MCF 10A (cell line): Measurements from ENCODE around the gene CXCR3. TPM values are rescaled to one million over a fixed set of nuclear protein-coding genes. Genes with fewer than 3 reads are reported as not detected.

Experiments
- BruUV-seq: library from RNA; stranded (reverse); fragments of 400-500 nt; replicated peaks from 2 replicates; lab custom pipeline; 2021; lab: Mats Ljungman, UMichigan
- CTCF ChIA-PET: fragments of 300-600 bp; sonication (Branson Sonifier 250); formaldehyde crosslinking; extraction: SDS; loops from one replicate; lab custom pipeline; 2021; ENCODE audit warnings: antibody characterized with exemption, inconsistent platforms; lab: Yijun Ruan, JAX
- POLR2A ChIA-PET: fragments of 300-600, 350-650 bp; sonication (Branson Sonifier 250); formaldehyde crosslinking; extraction: SDS; loops from one replicate; lab custom pipeline; 2020; ENCODE audit warnings: antibody characterized with exemption, inconsistent platforms; lab: Yijun Ruan, JAX
- DNase-seq: peaks from one replicate; pipeline ENCODE4 v3.0.0-alpha.2; 2018; ENCODE audit not compliant: unreplicated experiment
- H3K27ac Mint-ChIP-seq: one replicate; pipeline ENCODE4 v1.8.0; 2022; ENCODE audit warnings: mild to moderate bottlenecking, low read depth, mixed read lengths; ENCODE audit not compliant: unreplicated experiment
- H3K27me3 Mint-ChIP-seq: one replicate; pipeline ENCODE4 v1.8.0; 2022; ENCODE audit warnings: mixed read lengths; ENCODE audit not compliant: insufficient read depth, unreplicated experiment
- H3K36me3 Mint-ChIP-seq: one replicate; pipeline ENCODE4 v1.8.0; 2022; ENCODE audit warnings: mild to moderate bottlenecking, moderate library complexity, mixed read lengths; ENCODE audit not compliant: insufficient read depth, unreplicated experiment
- H3K4me1 Mint-ChIP-seq: one replicate; pipeline ENCODE4 v1.8.0; 2022; ENCODE audit warnings: mixed read lengths; ENCODE audit not compliant: insufficient read depth, unreplicated experiment
- H3K4me3 Mint-ChIP-seq: one replicate; pipeline ENCODE4 v1.8.0; 2022; ENCODE audit warnings: mild to moderate bottlenecking, moderate library complexity, mixed read lengths; ENCODE audit not compliant: unreplicated experiment
- H3K9me3 Mint-ChIP-seq: one replicate; pipeline ENCODE4 v1.8.0; 2022; ENCODE audit warnings: mixed read lengths; ENCODE audit not compliant: unreplicated experiment
- CTCF ChIP-seq: fragments of 200-600 bp; IDR thresholded peaks from one replicate; pipeline ENCODE4 v1.8.0; 2022; ENCODE audit warnings: antibody characterized with exemption, mild to moderate bottlenecking; ENCODE audit not compliant: unreplicated experiment
- intact Hi-C: fragments of 100-400 bp; cut with micrococcal nuclease; formaldehyde crosslinking; loops from 2 replicates; pipeline ENCODE4 v1.14.1; 2022
- total RNA-seq: library from RNA; stranded (reverse); gene quantifications from 2 replicates; pipeline ENCODE4 v1.2.3, GENCODE V29; 2022

CXCR3 gene
- total RNA-seq, 1 experiment from 2014 or later = not detected

GRCh38 chrX:71640002-71640401 is 21.7 kb upstream of the CXCR3 start:
- CTCF ChIA-PET = no interaction called here
- intact Hi-C loops = no loop called here
- no peak for TF ChIP-seq CTCF
- no peak for DNase-seq
- Mint-ChIP-seq H3K27ac (no peak overlapping the region), H3K9me3 (no peaks in the 10 kb centered on the region), H3K36me3 (no peaks in the 10 kb centered on the region), H3K4me1 (no peaks in the 10 kb centered on the region), H3K27me3 (peaks cover 24% of the 10 kb centered on the region), H3K4me3 (no peak overlapping the region)
- BruUV-seq = no TSS peak
- POLR2A ChIA-PET = no interaction called here

- DNase-seq = no peak
- no peak overlapping the region for H3K27ac Mint-ChIP-seq
- CTCF ChIA-PET = no interaction called here
- BruUV-seq = no TSS peak
- no peaks in the 10 kb centered on the region for H3K36me3 Mint-ChIP-seq
- no peak overlapping the region for H3K4me3 Mint-ChIP-seq
- POLR2A ChIA-PET = no interaction called here
- H3K4me1 Mint-ChIP-seq = no peaks in the 10 kb centered on the region
- no peaks in the 10 kb centered on the region for H3K9me3 Mint-ChIP-seq
- no peak for TF ChIP-seq CTCF
- intact Hi-C loops = no loop called here
- H3K27me3 Mint-ChIP-seq = peaks cover 26% of the 10 kb centered on the region
These were observed 20.1 kb upstream of the CXCR3 start for GRCh38 chrX:71638409-71638808.

GRCh38 chrX:71637848-71638247 is 19.5 kb upstream of the CXCR3 start:
- Mint-ChIP-seq H3K4me3 (no peak overlapping the region), H3K36me3 (no peaks in the 10 kb centered on the region), H3K9me3 (no peaks in the 10 kb centered on the region), H3K27ac (no peak overlapping the region), H3K27me3 (peaks cover 29% of the 10 kb centered on the region), H3K4me1 (no peaks in the 10 kb centered on the region)
- BruUV-seq = no TSS peak
- no peak for DNase-seq
- ChIA-PET POLR2A (no interaction called here), CTCF (no interaction called here)
- intact Hi-C loops = no loop called here
- TF ChIP-seq CTCF = no peak

GRCh38 chrX:71637253-71637618 is 18.9 kb upstream of the CXCR3 start:
- Mint-ChIP-seq H3K4me3 (no peak overlapping the region), H3K4me1 (no peaks in the 10 kb centered on the region), H3K36me3 (no peaks in the 10 kb centered on the region), H3K9me3 (no peaks in the 10 kb centered on the region), H3K27me3 (peaks cover 29% of the 10 kb centered on the region), H3K27ac (no peak overlapping the region)
- no peak for TF ChIP-seq CTCF
- DNase-seq = peak; percentile 16
- CTCF ChIA-PET = no interaction called here
- POLR2A ChIA-PET = no interaction called here
- BruUV-seq = no TSS peak
- intact Hi-C loops = no loop called here
